Body of pancreas (tissue), 4 donors: ENCODE measurements around the gene DPRX. TPM values are rescaled to one million over a fixed set of nuclear protein-coding genes. Genes with fewer than 3 reads are reported as not detected.

Source experiments
- ATAC-seq: fragments of 150-250 bp; one replicate; pipeline ENCODE4 v1.9.1; 2016
- DNase-seq, 4 donors: peaks; one replicate each; pipeline ENCODE4 v3.0.0-alpha.2; 2019
- H3K27ac ChIP-seq, 4 donors: fragments of 200-600 bp; sonication (generic); 1 replicate in 3 of 4; 2 replicates in 1 of 4; pipeline versions ENCODE4 v1.5.1 to v1.6.1; 2016 to 2019; ENCODE audit warnings: mild to moderate bottlenecking in 1 of 4, mixed read lengths in 1 of 4, moderate library complexity in 1 of 4
- H3K27me3 ChIP-seq, 2 donors: fragments of 200-600 bp; sonication (generic); one replicate each; pipeline ENCODE4 v1.6.0; 2016; ENCODE audit warnings: mild to moderate bottlenecking in 1 of 2
- H3K36me3 ChIP-seq, 2 donors: fragments of 200-600 bp; sonication (generic); replicated peaks in 1 of 2; 2 replicates each; pipeline ENCODE4 v1.5.1; 2016; ENCODE audit warnings: low read depth in 2 of 2; ENCODE audit not compliant: insufficient read depth in 1 of 2
- H3K4me1 ChIP-seq: fragments of 200-600 bp; sonication (generic); one replicate; pipeline ENCODE4 v1.6.0; 2016
- H3K4me3 ChIP-seq, 2 donors: fragments of 200-600 bp; sonication (generic); 1 replicate in 1 of 2; 2 replicates in 1 of 2; pipeline ENCODE4 v1.5.1; 2016 to 2019
- H3K9me3 ChIP-seq, 3 donors: fragments of 200-600 bp; sonication (generic); 1 replicate in 2 of 3; 2 replicates in 1 of 3; pipeline ENCODE4 v1.5.1; 2016
- POLR2A ChIP-seq, 3 donors: fragments of 450-650 bp; IDR thresholded peaks; one replicate each; pipeline ENCODE4 v1.6.1; 2016; ENCODE audit warnings: antibody characterized with exemption in 3 of 3, mild to moderate bottlenecking in 2 of 3
- whole genome bisulfite sequencing, 2 donors: methylation state at CpG; one replicate each; pipeline ENCODE4 v1.1.5; 2017; 5-methylcytosine and 5-hydroxymethylcytosine counted together
- intact Hi-C: fragments of 100-400 bp; cut with DNase I; formaldehyde crosslinking; loops from one replicate; pipeline ENCODE4 v1.15.1; 2023
- total RNA-seq, 2 donors: library from RNA; depleted of rRNA; stranded (reverse); fragments of >200 nt; gene quantifications; one replicate each; pipeline ENCODE4 v1.1.0, GENCODE V29; 2016
- TF ChIP-seq, protein P1 (sequence below), 7 experiments: fragments of 450-650 bp in 4 of 7; fragments of 200-600 bp in 3 of 7; sonication (generic) in 3 of 7; IDR thresholded peaks; one replicate each; pipeline ENCODE4 v1.5.1; 2016 to 2019; ENCODE audit warnings: antibody characterized with exemption in 7 of 7

DPRX gene
- total RNA-seq, 2 donors from 2014 or later, result not detected

- H3K4me3 ChIP-seq, result no peak overlapping the region
- no peak overlapping the region for H3K27ac ChIP-seq
- H3K4me1 ChIP-seq, result no peaks in the 10 kb centered on the region
- H3K9me3 ChIP-seq, result no peaks in the 10 kb centered on the region
- ATAC-seq, result no peak
- WGBS, 2 donors, result 27 to 38% methylated on average over 8 of the region's 8 CpGs
- H3K36me3 ChIP-seq, result no peaks in the 10 kb centered on the region
- no peak for TF ChIP-seq POLR2A (IDR thresholded peaks at IDR 0.05)
- TF ChIP-seq, protein P1, sequence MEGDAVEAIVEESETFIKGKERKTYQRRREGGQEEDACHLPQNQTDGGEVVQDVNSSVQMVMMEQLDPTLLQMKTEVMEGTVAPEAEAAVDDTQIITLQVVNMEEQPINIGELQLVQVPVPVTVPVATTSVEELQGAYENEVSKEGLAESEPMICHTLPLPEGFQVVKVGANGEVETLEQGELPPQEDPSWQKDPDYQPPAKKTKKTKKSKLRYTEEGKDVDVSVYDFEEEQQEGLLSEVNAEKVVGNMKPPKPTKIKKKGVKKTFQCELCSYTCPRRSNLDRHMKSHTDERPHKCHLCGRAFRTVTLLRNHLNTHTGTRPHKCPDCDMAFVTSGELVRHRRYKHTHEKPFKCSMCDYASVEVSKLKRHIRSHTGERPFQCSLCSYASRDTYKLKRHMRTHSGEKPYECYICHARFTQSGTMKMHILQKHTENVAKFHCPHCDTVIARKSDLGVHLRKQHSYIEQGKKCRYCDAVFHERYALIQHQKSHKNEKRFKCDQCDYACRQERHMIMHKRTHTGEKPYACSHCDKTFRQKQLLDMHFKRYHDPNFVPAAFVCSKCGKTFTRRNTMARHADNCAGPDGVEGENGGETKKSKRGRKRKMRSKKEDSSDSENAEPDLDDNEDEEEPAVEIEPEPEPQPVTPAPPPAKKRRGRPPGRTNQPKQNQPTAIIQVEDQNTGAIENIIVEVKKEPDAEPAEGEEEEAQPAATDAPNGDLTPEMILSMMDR (IDR thresholded peaks at IDR 0.05), result no peak
- no peak for DNase-seq
- intact Hi-C loops, result no loop called here
- H3K27me3 ChIP-seq, result no peaks in the 10 kb centered on the region
Observed at GRCh38 chr19:53642381-53643099, 10.7 kb downstream of the DPRX start.

- Histone ChIP-seq H3K27ac (no peak overlapping the region), H3K9me3 (peaks cover 0 to 4% (median 0%) of the 10 kb centered on the region in 3 donors), H3K4me3 (no peak overlapping the region), H3K36me3 (no peaks in the 10 kb centered on the region), H3K27me3 (no peaks in the 10 kb centered on the region), H3K4me1 (no peaks in the 10 kb centered on the region)
- WGBS, 2 donors, result 51 to 61% methylated on average over 4 of the region's 4 CpGs
- TF ChIP-seq, protein P1 (IDR thresholded peaks at IDR 0.05), result no peak
- no peak for TF ChIP-seq POLR2A (IDR thresholded peaks at IDR 0.05)
- ATAC-seq (no peak), DNase-seq (no peak)
- intact Hi-C loops, result no loop called here
Observed at GRCh38 chr19:53644061-53644816, 12.4 kb downstream of the DPRX start.

GRCh38 chr19:53646144-53646543, 14.3 kb downstream of the DPRX start:
- intact Hi-C loops, result no loop called here
- no peaks in the 10 kb centered on the region for H3K27me3 ChIP-seq
- H3K4me1 ChIP-seq, result no peaks in the 10 kb centered on the region
- ATAC-seq (no peak), DNase-seq (no peak)
- H3K4me3 ChIP-seq, result no peak overlapping the region
- no peaks in the 10 kb centered on the region for H3K36me3 ChIP-seq
- 74 to 86% methylated on average over 2 of the region's 2 CpGs for WGBS, 2 donors
- H3K9me3 ChIP-seq, result peaks cover 0 to 12% (median 0%) of the 10 kb centered on the region in 3 donors
- no peak for TF ChIP-seq POLR2A (IDR thresholded peaks at IDR 0.05)
- TF ChIP-seq, protein P1 (IDR thresholded peaks at IDR 0.05), result no peak
- H3K27ac ChIP-seq, result no peak overlapping the region

GRCh38 chr19:53647350-53647749, 15.6 kb downstream of the DPRX start:
- H3K36me3 ChIP-seq, result no peaks in the 10 kb centered on the region
- intact Hi-C loops, result no loop called here
- H3K27ac ChIP-seq, result no peak overlapping the region
- ATAC-seq, result no peak
- H3K4me1 ChIP-seq, result no peaks in the 10 kb centered on the region
- 90 to 91% methylated on average over 12 to 13 of the region's 13 CpGs for WGBS, 2 donors
- no peak for TF ChIP-seq POLR2A (IDR thresholded peaks at IDR 0.05)
- TF ChIP-seq, protein P1 (IDR thresholded peaks at IDR 0.05), result no peak
- H3K9me3 ChIP-seq, result peaks cover 0 to 12% (median 0%) of the 10 kb centered on the region in 3 donors
- no peak overlapping the region for H3K4me3 ChIP-seq
- no peaks in the 10 kb centered on the region for H3K27me3 ChIP-seq
- no peak for DNase-seq
